Left lung (tissue), 10 donors: Measurements from ENCODE around the gene NUP37. TPM values are rescaled to one million over a fixed set of nuclear protein-coding genes. Genes with fewer than 3 reads are reported as not detected.

Source experiments
- ATAC-seq: fragments of 200-7000 bp; cut with Tn5 transposase; one replicate; pipeline ENCODE4 v1.9.1; 2020; ENCODE audit warnings: moderate library complexity
- DNase-seq, 4 donors: peaks; one replicate each; pipeline ENCODE4 v3.0.0-alpha.2; 2013 to 2020
- H3K27ac ChIP-seq, 2 donors: fragments of 200-600 bp; sonication (generic) in 1 of 2; one replicate each; pipeline versions ENCODE4 v1.5.0 to v1.8.0; 2020 to 2021
- H3K27me3 ChIP-seq, 2 donors: fragments of 200-600 bp; sonication (generic) in 1 of 2; one replicate each; pipeline versions ENCODE4 v1.5.0 to v1.8.0; 2020 to 2021
- H3K36me3 ChIP-seq, 2 donors: fragments of 200-600 bp; sonication (generic) in 1 of 2; one replicate each; pipeline versions ENCODE4 v1.5.0 to v1.8.0; 2020 to 2021
- H3K4me1 ChIP-seq, 2 donors: fragments of 200-600 bp; one replicate each; pipeline ENCODE4 v1.8.0; 2021
- H3K4me3 ChIP-seq, 2 donors: fragments of 200-600 bp; sonication (generic) in 1 of 2; one replicate each; pipeline versions ENCODE4 v1.5.0 to v1.8.0; 2020 to 2021; ENCODE audit warnings: mild to moderate bottlenecking in 1 of 2
- H3K9me3 ChIP-seq, 2 donors: fragments of 200-600 bp; sonication (generic) in 1 of 2; one replicate each; pipeline versions ENCODE4 v1.5.0 to v1.8.0; 2020 to 2021
- CTCF ChIP-seq, 2 donors: fragments of 200-600 bp; sonication (generic) in 1 of 2; IDR thresholded peaks; one replicate each; pipeline versions ENCODE4 v1.5.0 to v1.8.0; 2021; ENCODE audit warnings: antibody characterized with exemption in 2 of 2
- intact Hi-C, 2 donors: fragments of 100-400 bp; cut with DNase I; formaldehyde crosslinking; loops; one replicate each; pipeline versions ENCODE4 v1.11.2 to v1.14.2; 2022
- polyA plus RNA-seq, 6 donors: library from polyadenylated mRNA; unstranded; fragments of 120-200 nt; gene quantifications; one replicate each; pipeline ENCODE4 v1.2.1, GENCODE V29; 2013; ENCODE audit not compliant: insufficient read length in 6 of 6
- total RNA-seq, 2 donors: library from RNA; stranded (reverse); fragmentation: NEBNext Ultra II Directional; extraction: Animal tissue kit (Norgen Biotek cat#: 25700); gene quantifications; one replicate each; pipeline ENCODE4 v1.2.1, GENCODE V29; 2021
- donor health status: DM: no; HTN: yes; CAD: no.
- donor health status: DM: no; HTN: no; CAD: no.

Gene NUP37
- total and polyA plus RNA-seq, 8 donors = 22.7 to 38.7 (median 32.6) TPM

- Histone ChIP-seq H3K27ac (no peak overlapping the region), H3K36me3 (peaks cover 0 to 65% of the 10 kb centered on the region in 2 donors), H3K9me3 (no peaks in the 10 kb centered on the region), H3K4me1 (peaks cover 0 to 7% of the 10 kb centered on the region in 2 donors), H3K27me3 (no peaks in the 10 kb centered on the region), H3K4me3 (no peak overlapping the region)
- intact Hi-C loops = no loop called here
- no peak for ATAC-seq
- peak in 1 of 4 donors; percentile 35 for DNase-seq
- no peak for TF ChIP-seq CTCF (IDR thresholded peaks at IDR 0.05)
Observed at GRCh38 chr12:102053062-102053349, 66.9 kb downstream of the NUP37 start.

DNA sequence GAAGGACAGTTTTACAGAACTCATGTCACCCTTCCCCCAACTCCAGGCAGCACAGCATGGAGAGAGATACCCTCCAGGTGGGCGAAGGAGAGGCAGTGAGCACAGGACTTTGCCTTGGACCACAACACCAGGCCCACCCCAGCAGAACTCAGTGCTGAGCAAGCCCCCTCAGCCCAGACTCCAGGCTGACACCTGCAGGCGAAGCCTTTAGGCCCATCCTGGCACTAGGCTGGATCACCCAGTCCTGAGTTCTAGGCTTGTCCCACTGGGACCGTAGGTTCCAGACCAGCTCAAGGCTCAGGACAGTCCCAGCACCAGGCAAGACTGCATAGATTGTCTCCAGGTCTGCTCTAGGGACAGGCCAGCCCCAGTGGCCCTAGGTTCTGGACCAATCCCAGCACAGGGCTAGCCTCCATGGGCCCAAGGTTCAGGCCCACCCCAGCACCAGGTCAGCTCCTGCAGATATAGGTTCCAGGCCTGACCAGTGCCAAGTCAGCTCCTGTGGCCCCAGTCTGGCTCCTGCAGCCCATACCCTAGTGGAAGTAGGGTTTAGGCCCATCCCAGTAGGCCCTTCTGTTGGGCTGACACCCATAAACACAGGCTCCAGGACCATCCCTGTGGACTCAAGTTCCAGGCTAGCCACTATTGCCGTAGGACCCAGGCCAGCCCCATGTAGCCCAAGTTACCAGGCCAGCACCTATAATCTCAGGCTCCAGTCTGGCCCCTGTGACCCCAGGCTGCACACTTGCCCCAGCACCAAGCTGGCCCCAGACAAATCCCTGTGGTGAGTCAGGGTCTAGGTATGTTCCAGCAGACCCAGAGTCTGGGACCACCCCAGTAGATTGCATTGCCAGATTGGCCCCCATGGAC lies 67.5 kb downstream of the NUP37 start:
- Histone ChIP-seq H3K27me3 (no peaks in the 10 kb centered on the region), H3K9me3 (no peaks in the 10 kb centered on the region), H3K36me3 (peaks cover 0 to 68% of the 10 kb centered on the region in 2 donors), H3K27ac (peak overlapping the region in 1 of 2 donors; percentile 5), H3K4me1 (peaks cover 0 to 7% of the 10 kb centered on the region in 2 donors), H3K4me3 (no peak overlapping the region)
- DNase-seq (peak in 1 of 4 donors; percentile 31), ATAC-seq (peak; percentile 12)
- no peak for TF ChIP-seq CTCF (IDR thresholded peaks at IDR 0.05)
- intact Hi-C loops = no loop called here

DNA sequence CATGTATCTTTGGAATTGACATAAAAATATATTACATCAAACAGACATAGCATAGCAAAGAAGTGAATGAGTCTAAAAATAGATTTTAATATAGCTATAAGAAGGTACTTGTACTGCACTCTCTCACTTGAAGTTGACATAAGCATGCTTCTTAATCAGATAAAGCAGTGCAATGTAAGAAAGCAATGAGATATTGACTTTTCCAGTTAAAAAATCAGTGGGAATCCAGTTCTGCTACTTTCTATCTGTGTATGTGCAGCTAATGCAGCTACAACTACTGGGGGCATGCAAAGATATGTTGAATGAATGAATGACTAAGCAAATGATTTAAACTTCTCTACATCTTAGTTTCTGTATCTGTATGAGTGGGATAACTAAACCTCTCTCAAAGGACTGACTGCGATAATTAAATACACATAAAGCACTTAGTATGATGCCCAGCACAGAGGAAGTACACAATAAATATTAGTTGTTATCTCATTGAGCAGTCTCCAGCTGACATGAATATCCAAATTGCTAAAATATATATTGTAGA lies 68.4 kb downstream of the NUP37 start:
- H3K4me1 ChIP-seq = peaks cover 0 to 7% of the 10 kb centered on the region in 2 donors
- H3K27me3 ChIP-seq = no peaks in the 10 kb centered on the region
- peaks cover 0 to 70% of the 10 kb centered on the region in 2 donors for H3K36me3 ChIP-seq
- no peak for TF ChIP-seq CTCF (IDR thresholded peaks at IDR 0.05)
- no peak overlapping the region for H3K4me3 ChIP-seq
- intact Hi-C loops = no loop called here
- peak in 1 of 4 donors; percentile 44 for DNase-seq
- ATAC-seq = peak; percentile 76
- H3K9me3 ChIP-seq = no peaks in the 10 kb centered on the region
- H3K27ac ChIP-seq = peak overlapping the region in 1 of 2 donors; percentile 5

- Histone ChIP-seq H3K36me3 (peaks cover 3 to 73% of the 10 kb centered on the region in 2 donors), H3K4me1 (peaks cover 0 to 7% of the 10 kb centered on the region in 2 donors)
Observed at GRCh38 chr12:102050660-102051430, 69.1 kb downstream of the NUP37 start.

More at GRCh38 chr12:102050660-102051430, 69.1 kb downstream of the NUP37 start:
- TF ChIP-seq CTCF (IDR thresholded peaks at IDR 0.05) = no peak
- Histone ChIP-seq H3K27me3 (no peaks in the 10 kb centered on the region), H3K4me3 (no peak overlapping the region), H3K27ac (no peak overlapping the region), H3K9me3 (no peaks in the 10 kb centered on the region)
- ATAC-seq (peak; percentile 34), DNase-seq (no peak)
- intact Hi-C loops = no loop called here
